ENCODE results near the gene KMO. TPM values are rescaled to one million over a fixed set of nuclear protein-coding genes. Genes with fewer than 3 reads are reported as not detected.

KMO gene
- total RNA-seq, 1 experiment from 2014 or later = 0.07 TPM

GRCh38 chr1:241521718-241522117, 10.5 kb upstream of the KMO start:
- no peaks in the 10 kb centered on the region for H3K9me3 ChIP-seq (ENCODE audit: insufficient read depth, low read depth)
- no peak for DNase-seq
- H3K79me2 ChIP-seq (ENCODE audit: low read depth) = peaks cover 25% of the 10 kb centered on the region
- H3K27me3 ChIP-seq (ENCODE audit: insufficient read depth, low read depth) = no peaks in the 10 kb centered on the region
- no peak overlapping the region for H3K4me3 ChIP-seq
- TF ChIP-seq CTCF (conservative IDR thresholded peaks at IDR 0.05) (no peak), EZH2 (IDR thresholded peaks at IDR 0.05; ENCODE audit: low read depth) (no peak)
- intact Hi-C loops (cut with micrococcal nuclease; ENCODE audit: unreplicated experiment) = no loop called here
- no peaks in the 10 kb centered on the region for H3K36me3 ChIP-seq (ENCODE audit: low read depth)
- H3K9me2 ChIP-seq (ENCODE audit: insufficient read depth) = no peaks in the 10 kb centered on the region
- H3K4me1 ChIP-seq (replicated peaks; ENCODE audit: insufficient read depth) = peaks cover 26% of the 10 kb centered on the region
- H4K20me1 ChIP-seq (ENCODE audit: insufficient read depth) = no peaks in the 10 kb centered on the region
- no peaks in the 10 kb centered on the region for H3F3A ChIP-seq (ENCODE audit: insufficient read depth, low read depth)
- H3K4me2 ChIP-seq = no peak overlapping the region
- H3K27ac ChIP-seq = no peak overlapping the region
- BruUV-seq (replicated peaks) = no TSS peak
- no peak overlapping the region for H2AFZ ChIP-seq
- CTCF ChIA-PET = no interaction called here
- POLR2A ChIA-PET (ENCODE audit: unreplicated experiment) = no interaction called here

- no peak for DNase-seq
- Histone ChIP-seq H3K36me3 (ENCODE audit: low read depth) (no peaks in the 10 kb centered on the region), H3K9me2 (ENCODE audit: insufficient read depth) (no peaks in the 10 kb centered on the region), H3K4me3 (no peak overlapping the region), H3K4me2 (no peak overlapping the region), H4K20me1 (ENCODE audit: insufficient read depth) (no peaks in the 10 kb centered on the region), H3K79me2 (ENCODE audit: low read depth) (no peaks in the 10 kb centered on the region), H2AFZ (no peak overlapping the region), H3K27ac (no peak overlapping the region), H3K27me3 (ENCODE audit: insufficient read depth, low read depth) (no peaks in the 10 kb centered on the region), H3F3A (ENCODE audit: insufficient read depth, low read depth) (no peaks in the 10 kb centered on the region), H3K4me1 (replicated peaks; ENCODE audit: insufficient read depth) (peaks cover 9% of the 10 kb centered on the region; the same call in 1 of the 2 replicates), H3K9me3 (ENCODE audit: insufficient read depth, low read depth) (no peaks in the 10 kb centered on the region)
- intact Hi-C loops (cut with micrococcal nuclease; ENCODE audit: unreplicated experiment) = no loop called here
- TF ChIP-seq EZH2 (IDR thresholded peaks at IDR 0.05; ENCODE audit: low read depth) (no peak), CTCF (conservative IDR thresholded peaks at IDR 0.05) (no peak)
- CTCF ChIA-PET = interaction anchor here (0.8 kb wide), 1 partner anchor 86 kb away, joined by 3 read pairs; no protein-coding TSS in a partner anchor
- POLR2A ChIA-PET (ENCODE audit: unreplicated experiment) = interaction anchor here (0.6 kb wide), 1 partner anchor 387 kb away, joined by 4 read pairs; no protein-coding TSS in a partner anchor
- no TSS peak for BruUV-seq (replicated peaks)
Observed at GRCh38 chr1:241525026-241525425, 7.2 kb upstream of the KMO start.

GRCh38 chr1:241527146-241527545, 5.0 kb upstream of the KMO start:
- intact Hi-C loops (cut with micrococcal nuclease; ENCODE audit: unreplicated experiment) = no loop called here
- BruUV-seq (replicated peaks) = no TSS peak
- no peaks in the 10 kb centered on the region for H3F3A ChIP-seq (ENCODE audit: insufficient read depth, low read depth)

More at GRCh38 chr1:241527146-241527545, 5.0 kb upstream of the KMO start:
- no peak overlapping the region for H3K4me3 ChIP-seq
- peaks cover 12% of the 10 kb centered on the region for H3K4me1 ChIP-seq (replicated peaks; ENCODE audit: insufficient read depth)
- ChIA-PET POLR2A (ENCODE audit: unreplicated experiment) (interaction anchor here (0.7 kb wide), 1 partner anchor 84 kb away, joined by 14 read pairs; no protein-coding TSS in a partner anchor), CTCF (no interaction called here)
- no peaks in the 10 kb centered on the region for H3K79me2 ChIP-seq (ENCODE audit: low read depth)
- H2AFZ ChIP-seq = no peak overlapping the region
- H3K9me2 ChIP-seq (ENCODE audit: insufficient read depth) = no peaks in the 10 kb centered on the region
- no peaks in the 10 kb centered on the region for H4K20me1 ChIP-seq (ENCODE audit: insufficient read depth)
- H3K27me3 ChIP-seq (ENCODE audit: insufficient read depth, low read depth) = no peaks in the 10 kb centered on the region
- H3K4me2 ChIP-seq = no peak overlapping the region
- H3K36me3 ChIP-seq (ENCODE audit: low read depth) = no peaks in the 10 kb centered on the region
- DNase-seq = no peak
- TF ChIP-seq EZH2 (IDR thresholded peaks at IDR 0.05; ENCODE audit: low read depth) (no peak), CTCF (conservative IDR thresholded peaks at IDR 0.05) (no peak)
- no peaks in the 10 kb centered on the region for H3K9me3 ChIP-seq (ENCODE audit: insufficient read depth, low read depth)
- H3K27ac ChIP-seq = no peak overlapping the region
